Mesenchymal stem cell (in vitro differentiated cells and primary cell): Measurements from ENCODE around the gene MAPK12.
A peak's percentile ranks its signal among the peaks of the same experiment; 100 is the strongest.

Experiments
- DNase-seq: peaks from one replicate; pipeline ENCODE4 v3.0.0-alpha.2; 2013
- H2AFZ ChIP-seq: one replicate; pipeline ENCODE4 v1.6.1; 2013; ENCODE audit warnings: low read depth, mild to moderate bottlenecking, control low read depth, inconsistent platforms, low read length, moderate library complexity
- H2AK5ac ChIP-seq: 2 replicates; pipeline ENCODE4 v1.6.1; 2013; ENCODE audit warnings: low read length, moderate library complexity, mild to moderate bottlenecking, inconsistent platforms; ENCODE audit not compliant: severe bottlenecking
- H2BK120ac ChIP-seq: one replicate; pipeline ENCODE4 v1.6.1; 2013; ENCODE audit warnings: low read depth, mild to moderate bottlenecking, inconsistent platforms, low read length, moderate library complexity
- H2BK12ac ChIP-seq, 2 experiments: one replicate each; pipeline ENCODE4 v1.6.1; 2013; ENCODE audit warnings: inconsistent platforms in 2 of 2, low read length in 2 of 2, mild to moderate bottlenecking in 2 of 2, moderate library complexity in 2 of 2, control low read depth in 1 of 2
- H2BK15ac ChIP-seq: one replicate; pipeline ENCODE4 v1.6.1; 2013; ENCODE audit warnings: mild to moderate bottlenecking, low read depth, inconsistent platforms; ENCODE audit not compliant: poor library complexity, severe bottlenecking
- H2BK5ac ChIP-seq: 2 replicates; pipeline ENCODE4 v1.6.1; 2013; ENCODE audit warnings: low read depth, mild to moderate bottlenecking, low read length, control low read depth, inconsistent platforms; ENCODE audit not compliant: poor library complexity, severe bottlenecking
- H3K14ac ChIP-seq, 2 experiments: one replicate each; pipeline ENCODE4 v1.6.1; 2013; ENCODE audit warnings: inconsistent platforms in 2 of 2, low read length in 2 of 2, control low read depth in 1 of 2, mild to moderate bottlenecking in 1 of 2, moderate library complexity in 1 of 2
- H3K18ac ChIP-seq, 2 experiments: one replicate each; pipeline ENCODE4 v1.6.1; 2013; ENCODE audit warnings: inconsistent platforms in 2 of 2, low read length in 2 of 2, control low read depth in 1 of 2, low read depth in 1 of 2, mild to moderate bottlenecking in 1 of 2
- H3K23ac ChIP-seq, 2 experiments: one replicate each; pipeline ENCODE4 v1.6.1; 2013; ENCODE audit warnings: inconsistent platforms in 2 of 2, low read length in 2 of 2, mild to moderate bottlenecking in 2 of 2, moderate library complexity in 2 of 2, control low read depth in 1 of 2
- H3K27ac ChIP-seq: 2 replicates; pipeline ENCODE4 v1.5.1; 2013; ENCODE audit warnings: mild to moderate bottlenecking, moderate library complexity, low read length, control low read depth, inconsistent platforms; ENCODE audit not compliant: poor library complexity, severe bottlenecking
- H3K27me3 ChIP-seq, 2 experiments: 2 replicates each; pipeline versions ENCODE4 v1.6.1 to v1.7.0; 2013; ENCODE audit warnings: low read length in 2 of 2, mild to moderate bottlenecking in 2 of 2, moderate library complexity in 2 of 2, control low read depth in 1 of 2, inconsistent platforms in 1 of 2; ENCODE audit not compliant: control insufficient read depth in 1 of 2, insufficient read depth in 1 of 2
- H3K36me3 ChIP-seq, 2 experiments: 2 replicates each; pipeline versions ENCODE4 v1.6.1 to v1.7.0; 2013; ENCODE audit warnings: low read length in 2 of 2, control low read depth in 1 of 2, inconsistent platforms in 1 of 2, low read depth in 1 of 2, mild to moderate bottlenecking in 1 of 2; ENCODE audit not compliant: insufficient read depth in 2 of 2, control insufficient read depth in 1 of 2
- H3K4ac ChIP-seq, 2 experiments: one replicate each; pipeline ENCODE4 v1.6.1; 2013; ENCODE audit warnings: inconsistent platforms in 2 of 2, low read length in 2 of 2, mild to moderate bottlenecking in 2 of 2, moderate library complexity in 2 of 2, control low read depth in 1 of 2, low read depth in 1 of 2
- H3K4me1 ChIP-seq: 2 replicates; pipeline ENCODE4 v1.6.1; 2013; ENCODE audit warnings: low read depth, low read length, control low read depth; ENCODE audit not compliant: control insufficient read depth, insufficient read depth
- H3K4me2 ChIP-seq: 2 replicates; pipeline ENCODE4 v1.6.1; 2013; ENCODE audit warnings: low read length, mild to moderate bottlenecking, inconsistent platforms; ENCODE audit not compliant: poor library complexity, severe bottlenecking
- H3K4me3 ChIP-seq, 2 experiments: 2 replicates each; pipeline versions ENCODE4 v1.5.1 to v1.7.0; 2013; ENCODE audit warnings: low read length in 2 of 2, mild to moderate bottlenecking in 2 of 2, control low read depth in 1 of 2, low read depth in 1 of 2; ENCODE audit not compliant: insufficient read depth in 1 of 2
- H3K79me1 ChIP-seq: replicated peaks from 2 replicates; pipeline ENCODE4 v1.6.1; 2013; ENCODE audit warnings: mild to moderate bottlenecking, control low read depth, low read length, inconsistent platforms; ENCODE audit not compliant: poor library complexity, severe bottlenecking
- H3K9ac ChIP-seq: 2 replicates; pipeline ENCODE4 v1.7.0; 2013; ENCODE audit warnings: mild to moderate bottlenecking, low read length, moderate library complexity
- H3K9me3 ChIP-seq: 2 replicates; pipeline ENCODE4 v1.7.0; 2013; ENCODE audit warnings: mild to moderate bottlenecking, low read length; ENCODE audit not compliant: control insufficient read depth
- H4K8ac ChIP-seq: one replicate; pipeline ENCODE4 v1.6.1; 2013; ENCODE audit warnings: inconsistent platforms, mild to moderate bottlenecking, low read length, moderate library complexity
- H4K91ac ChIP-seq: one replicate; pipeline ENCODE4 v1.6.1; 2013; ENCODE audit warnings: mild to moderate bottlenecking, low read length, inconsistent platforms
- WGBS: methylation state at CpG from one replicate; pipeline ENCODE4 v1.1.7; 2013; ENCODE audit warnings: mixed read lengths; 5-methylcytosine and 5-hydroxymethylcytosine counted together

The MAPK12 gene

GRCh38 chr22:50269970-50270665, 8.6 kb upstream of the MAPK12 start, which contains the start of gene MAPK11:
Gene MAPK11 (minus strand): TSS chr22:50270380. CDS start chr22:50270292, 88 bp downstream.
- H2AFZ ChIP-seq: peak within 1 kb of the TSS; percentile 62

GRCh38 chr22:50269573-50269969, 8.1 kb upstream of the MAPK12 start:
- Histone ChIP-seq H3K18ac (peak overlapping the region in 1 of 2 experiments; percentile 11), H2BK120ac (no peak overlapping the region), H2BK12ac (peak overlapping the region in 1 of 2 experiments; percentile 6), H3K9me3 (no peaks in the 10 kb centered on the region), H4K91ac (no peak overlapping the region), H3K79me1 (no peaks in the 10 kb centered on the region), H3K36me3 (peaks cover 10 to 34% of the 10 kb centered on the region in 2 experiments), H3K23ac (no peak overlapping the region), H3K4me2 (peak overlapping the region; percentile 85), H3K14ac (no peak overlapping the region), H3K27me3 (peaks cover 0 to 17% of the 10 kb centered on the region in 2 experiments), H3K27ac (no peak overlapping the region), H2BK5ac (no peak overlapping the region), H3K4me1 (peaks cover 43% of the 10 kb centered on the region), H3K4ac (no peak overlapping the region), H4K8ac (peak overlapping the region; percentile 31), H2AK5ac (no peak overlapping the region), H2BK15ac (no peak overlapping the region), H2AFZ (no peak overlapping the region), H3K4me3 (peak overlapping the region in 1 of 2 experiments; percentile 56), H3K9ac (no peak overlapping the region)
- no peak for DNase-seq
- 27% methylated on average over 17 of the region's 18 CpGs for WGBS

More at GRCh38 chr22:50269970-50270665, 8.6 kb upstream of the MAPK12 start, which contains the start of gene MAPK11:
- H4K8ac ChIP-seq: peak within 1 kb of the TSS; percentile 31
- no peaks in the 10 kb centered on the region for H3K79me1 ChIP-seq
- H3K4ac ChIP-seq: no peak within 1 kb of the TSS
- peak within 1 kb of the TSS; percentile 43 for H3K9ac ChIP-seq
- peaks cover 14 to 33% of the 10 kb centered on the region in 2 experiments for H3K36me3 ChIP-seq
- no peak within 1 kb of the TSS for H3K14ac ChIP-seq
- no peak within 1 kb of the TSS for H2AK5ac ChIP-seq
- DNase-seq: peak; percentile 33
- no peaks in the 10 kb centered on the region for H3K9me3 ChIP-seq
- peak within 1 kb of the TSS; percentile 61 to 75 for H3K4me3 ChIP-seq
- H4K91ac ChIP-seq: no peak within 1 kb of the TSS
- 2% methylated on average over 28 of the region's 92 CpGs for whole genome bisulfite sequencing
- peak within 1 kb of the TSS in 1 of 2 experiments; percentile 51 for H3K23ac ChIP-seq
- H3K4me1 ChIP-seq: peaks cover 43% of the 10 kb centered on the region
- H2BK15ac ChIP-seq: peak within 1 kb of the TSS; percentile 35
- H2BK12ac ChIP-seq: peak within 1 kb of the TSS in 1 of 2 experiments; percentile 18
- no peak within 1 kb of the TSS for H2BK120ac ChIP-seq
- no peak within 1 kb of the TSS for H2BK5ac ChIP-seq
- H3K27ac ChIP-seq: no peak within 1 kb of the TSS
- H3K18ac ChIP-seq: peak within 1 kb of the TSS in 1 of 2 experiments; percentile 11
- peaks cover 0 to 15% of the 10 kb centered on the region in 2 experiments for H3K27me3 ChIP-seq
- peak within 1 kb of the TSS; percentile 95 for H3K4me2 ChIP-seq

- Histone ChIP-seq H3K4me2 (no peak overlapping the region), H3K4me1 (peaks cover 39% of the 10 kb centered on the region), H4K8ac (no peak overlapping the region), H3K27ac (no peak overlapping the region), H3K36me3 (peaks cover 5 to 29% of the 10 kb centered on the region in 2 experiments), H2BK5ac (no peak overlapping the region), H4K91ac (no peak overlapping the region), H2AFZ (no peak overlapping the region), H3K18ac (no peak overlapping the region), H2BK120ac (no peak overlapping the region), H3K14ac (no peak overlapping the region), H3K9me3 (no peaks in the 10 kb centered on the region), H3K23ac (no peak overlapping the region), H2AK5ac (no peak overlapping the region), H3K27me3 (peaks cover 0 to 17% of the 10 kb centered on the region in 2 experiments), H2BK15ac (no peak overlapping the region), H3K9ac (no peak overlapping the region), H3K4ac (no peak overlapping the region), H3K79me1 (no peaks in the 10 kb centered on the region), H3K4me3 (no peak overlapping the region), H2BK12ac (no peak overlapping the region)
- no peak for DNase-seq
- WGBS: 98% methylated on average over 9 of the region's 9 CpGs
Observed at GRCh38 chr22:50268655-50269113, 7.2 kb upstream of the MAPK12 start.

DNA sequence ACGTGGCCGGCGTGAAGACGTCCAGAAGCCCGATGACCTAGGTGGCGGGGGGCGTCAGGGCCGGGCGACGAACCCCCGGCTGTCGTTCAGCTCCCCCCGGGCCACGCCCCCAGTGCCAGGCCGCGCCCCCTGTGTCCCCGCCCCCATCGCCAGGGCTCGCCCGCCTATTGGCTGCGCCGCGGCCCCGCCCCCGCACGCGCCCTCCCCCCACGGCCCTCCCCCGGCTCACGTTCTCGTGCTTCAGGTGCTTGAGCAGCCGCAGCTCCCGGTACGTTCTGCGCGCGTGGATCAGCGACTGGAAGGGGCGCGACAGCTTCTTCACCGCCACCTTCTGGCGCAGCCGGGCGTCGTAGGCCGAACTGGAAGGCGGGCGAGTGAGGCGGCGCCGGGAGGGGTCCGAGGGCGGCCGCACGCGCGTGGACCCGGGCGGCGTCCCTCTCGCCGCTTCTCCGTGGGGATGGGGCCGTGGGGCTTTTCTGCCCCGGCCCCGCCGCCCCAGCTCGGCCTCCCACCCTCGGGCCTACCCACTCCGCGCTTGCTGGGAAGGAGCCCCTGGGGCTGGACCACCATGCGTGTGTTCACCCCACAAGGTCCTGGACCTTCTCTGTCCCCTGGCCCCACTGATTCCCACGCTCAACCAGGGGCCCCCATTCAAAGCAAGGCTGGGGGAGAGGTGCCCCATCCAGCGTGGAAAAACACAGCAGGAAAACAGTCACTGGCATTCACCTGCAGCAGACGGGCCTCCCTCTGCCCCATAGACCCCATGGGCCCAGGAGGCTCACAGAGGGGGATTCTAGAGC, 6.3 kb upstream of the MAPK12 start:
- Histone ChIP-seq H2BK5ac (no peak overlapping the region), H3K23ac (no peak overlapping the region), H3K4me3 (peak overlapping the region in 1 of 2 experiments; percentile 66), H3K18ac (no peak overlapping the region), H2AK5ac (no peak overlapping the region), H3K4me2 (no peak overlapping the region), H4K91ac (no peak overlapping the region), H3K14ac (no peak overlapping the region), H3K9me3 (no peaks in the 10 kb centered on the region), H2AFZ (no peak overlapping the region), H3K4me1 (peaks cover 44% of the 10 kb centered on the region), H3K4ac (no peak overlapping the region), H3K9ac (no peak overlapping the region), H3K27me3 (peaks cover 0 to 17% of the 10 kb centered on the region in 2 experiments), H2BK120ac (no peak overlapping the region), H3K36me3 (peaks cover 3 to 26% of the 10 kb centered on the region in 2 experiments), H3K27ac (no peak overlapping the region), H2BK15ac (no peak overlapping the region), H4K8ac (no peak overlapping the region), H3K79me1 (no peaks in the 10 kb centered on the region), H2BK12ac (no peak overlapping the region)
- 82% methylated on average over 67 of the region's 75 CpGs for WGBS
- no peak for DNase-seq
